Choroid plexus epithelial cell (primary cell): Measurements from ENCODE around the gene SYCP2.

Experiments used
- DNase-seq: peaks from one replicate; pipeline ENCODE4 v3.0.0-alpha.2; 2010; ENCODE audit warnings: low read depth
- H3K4me3 ChIP-seq: 2 replicates; pipeline ENCODE4 v1.5.1; 2011; ENCODE audit warnings: low read depth, mild to moderate bottlenecking, control low read depth, low read length, moderate library complexity
- CTCF ChIP-seq: conservative IDR thresholded peaks from 2 replicates; pipeline ENCODE4 v1.5.1; 2011; ENCODE audit warnings: low read depth, mild to moderate bottlenecking, control low read depth, inconsistent platforms, low read length, moderate library complexity

SYCP2 gene

GRCh38 chr20:59831024-59831915 is 102.2 kb downstream of the SYCP2 start:
- DNase-seq: no peak
- no peak overlapping the region for H3K4me3 ChIP-seq
- no peak for TF ChIP-seq CTCF

GRCh38 chr20:59830665-59831023 is 102.8 kb downstream of the SYCP2 start:
- no peak overlapping the region for H3K4me3 ChIP-seq
- TF ChIP-seq CTCF: no peak
- DNase-seq: no peak

- H3K4me3 ChIP-seq: no peak overlapping the region
- no peak for DNase-seq
- no peak for TF ChIP-seq CTCF
Observed at GRCh38 chr20:59829786-59830664, 103.4 kb downstream of the SYCP2 start.

GRCh38 chr20:59829054-59829785 is 104.2 kb downstream of the SYCP2 start:
- TF ChIP-seq CTCF: no peak
- H3K4me3 ChIP-seq: no peak overlapping the region
- DNase-seq: no peak

GRCh38 chr20:59828125-59829053 is 105.0 kb downstream of the SYCP2 start:
- no peak for DNase-seq
- no peak overlapping the region for H3K4me3 ChIP-seq
- no peak for TF ChIP-seq CTCF
